SK-N-SH treated with all-trans-retinoic acid at 6 μM for 48 hours (cell line): ENCODE measurements around the gene TEX36.

Experiments used
- ATAC-seq: fragments of 200-7000 bp; cut with Tn5 transposase; 3 replicates; pipeline ENCODE4 v1.9.1; 2020; ENCODE audit warnings: mild to moderate bottlenecking, moderate library complexity
- ARNTL ChIP-seq: fragments of 450-650 bp; formaldehyde crosslinking; IDR thresholded peaks from 2 replicates; pipeline ENCODE4 v1.5.0; 2020; ENCODE audit warnings: low read depth, mild to moderate bottlenecking, moderate library complexity, borderline replicate concordance
- BACH2 ChIP-seq: fragments of 250-450 bp; sonication (Bioruptor Pico); IDR thresholded peaks from 2 replicates; pipeline ENCODE4 v1.9.0; 2021; ENCODE audit warnings: mild to moderate bottlenecking, borderline replicate concordance
- CREB5 ChIP-seq: fragments of 250-450 bp; sonication (Bioruptor Pico); IDR thresholded peaks from 2 replicates; pipeline ENCODE4 v1.5.1; 2020; ENCODE audit warnings: low read depth, mild to moderate bottlenecking, moderate library complexity
- CSDC2 ChIP-seq: fragments of 250-450 bp; sonication (Bioruptor Pico); IDR thresholded peaks from 2 replicates; pipeline ENCODE4 v1.5.0; 2020; ENCODE audit warnings: mild to moderate bottlenecking, moderate library complexity
- CSRNP3 ChIP-seq: fragments of 250-450 bp; sonication (Bioruptor Pico); IDR thresholded peaks from 2 replicates; pipeline ENCODE4 v1.5.1; 2021; ENCODE audit warnings: mild to moderate bottlenecking, moderate library complexity
- ESRRG ChIP-seq: fragments of 250-450 bp; sonication (Bioruptor Pico); IDR thresholded peaks from 2 replicates; pipeline ENCODE4 v1.6.1; 2021; ENCODE audit warnings: mild to moderate bottlenecking
- GLIS3 ChIP-seq: fragments of 250-450 bp; sonication (Bioruptor Pico); IDR thresholded peaks from 2 replicates; pipeline ENCODE4 v1.5.0; 2020; ENCODE audit warnings: mild to moderate bottlenecking, moderate library complexity
- ISL1 ChIP-seq: fragments of 250-450 bp; sonication (Bioruptor Pico); IDR thresholded peaks from 2 replicates; pipeline ENCODE4 v2.1.2; 2022; ENCODE audit warnings: mild to moderate bottlenecking, moderate library complexity
- OSR1 ChIP-seq: fragments of 250-450 bp; sonication (Bioruptor Pico); IDR thresholded peaks from 2 replicates; pipeline ENCODE4 v1.8.0; 2022; ENCODE audit warnings: moderate library complexity, mild to moderate bottlenecking, inconsistent platforms
- PATZ1 ChIP-seq: fragments of 250-450 bp; sonication (Bioruptor Pico); IDR thresholded peaks from 2 replicates; pipeline ENCODE4 v1.8.0; 2020; ENCODE audit warnings: mild to moderate bottlenecking, moderate library complexity, borderline replicate concordance
- POU6F1 ChIP-seq: fragments of 250-450 bp; sonication (Bioruptor Pico); IDR thresholded peaks from 2 replicates; pipeline ENCODE4 v1.8.0; 2021; ENCODE audit warnings: low read depth, mild to moderate bottlenecking, moderate library complexity, borderline replicate concordance
- PPARA ChIP-seq: fragments of 250-450 bp; sonication (Bioruptor Pico); IDR thresholded peaks from 2 replicates; pipeline ENCODE4 v1.5.0; 2020; ENCODE audit warnings: mild to moderate bottlenecking, borderline replicate concordance
- RARB ChIP-seq: fragments of 250-450 bp; sonication (Bioruptor Pico); IDR thresholded peaks from 2 replicates; pipeline ENCODE4 v1.8.0; 2021; ENCODE audit warnings: mild to moderate bottlenecking, moderate library complexity
- SNAI2 ChIP-seq: fragments of 250-450 bp; sonication (Bioruptor Pico); IDR thresholded peaks from 2 replicates; pipeline ENCODE4 v1.5.0; 2020; ENCODE audit warnings: mild to moderate bottlenecking, moderate library complexity
- TCF4 ChIP-seq: fragments of 250-450 bp; sonication (Bioruptor Pico); IDR thresholded peaks from 2 replicates; pipeline ENCODE4 v1.8.0; 2021; ENCODE audit warnings: mild to moderate bottlenecking, moderate library complexity, borderline replicate concordance
- TOX ChIP-seq: fragments of 250-450 bp; sonication (Bioruptor Pico); IDR thresholded peaks from 2 replicates; pipeline ENCODE4 v1.8.0; 2021; ENCODE audit warnings: mild to moderate bottlenecking, moderate library complexity, borderline replicate concordance
- TSHZ2 ChIP-seq: fragments of 250-450 bp; sonication (Bioruptor Pico); IDR thresholded peaks from 2 replicates; pipeline ENCODE4 v1.5.0; 2020; ENCODE audit warnings: mild to moderate bottlenecking, moderate library complexity
- ZC3H10 ChIP-seq: fragments of 250-450 bp; sonication (Bioruptor Pico); IDR thresholded peaks from 2 replicates; pipeline ENCODE4 v1.5.1; 2021; ENCODE audit warnings: mild to moderate bottlenecking, moderate library complexity
- ZFP3 ChIP-seq: fragments of 250-450 bp; sonication (Bioruptor Pico); IDR thresholded peaks from 2 replicates; pipeline ENCODE4 v1.5.0; 2020; ENCODE audit warnings: mild to moderate bottlenecking, moderate library complexity
- ZFP30 ChIP-seq: fragments of 450-650 bp; formaldehyde crosslinking; IDR thresholded peaks from 2 replicates; pipeline ENCODE4 v1.5.0; 2022; ENCODE audit warnings: mild to moderate bottlenecking, moderate library complexity
- ZNF565 ChIP-seq: fragments of 450-650 bp; formaldehyde crosslinking; conservative IDR thresholded peaks from 2 replicates; pipeline ENCODE4 v1.5.0; 2020; ENCODE audit warnings: low read depth, mild to moderate bottlenecking, moderate library complexity
- ZNF70 ChIP-seq: fragments of 450-650 bp; formaldehyde crosslinking; IDR thresholded peaks from 2 replicates; pipeline ENCODE4 v1.5.0; 2020; ENCODE audit warnings: mild to moderate bottlenecking, moderate library complexity
- ZNF8 ChIP-seq: fragments of 450-650 bp; formaldehyde crosslinking; IDR thresholded peaks from 2 replicates; pipeline ENCODE4 v1.5.0; 2020; ENCODE audit warnings: mild to moderate bottlenecking, moderate library complexity

Gene TEX36

GRCh38 chr10:125661431-125661940 is 21.5 kb downstream of the TEX36 start:
- ATAC-seq = no peak; the same call in 2 of the 3 replicates
- TF ChIP-seq SNAI2 (CRISPR knock-in tag) (no peak), ISL1 (no peak), CSDC2 (CRISPR knock-in tag) (no peak), GLIS3 (CRISPR knock-in tag) (no peak), RARB (CRISPR knock-in tag) (no peak), TSHZ2 (no peak), POU6F1 (CRISPR knock-in tag) (no peak), BACH2 (no peak), ZFP3 (CRISPR knock-in tag) (no peak), ARNTL (CRISPR knock-in tag) (no peak), PPARA (CRISPR knock-in tag) (no peak), TCF4 (CRISPR knock-in tag) (no peak), OSR1 (no peak)

- ATAC-seq = no peak
- TF ChIP-seq ISL1 (no peak), ZNF565 (CRISPR knock-in tag) (no peak), ZFP30 (CRISPR knock-in tag) (no peak), RARB (CRISPR knock-in tag) (no peak), BACH2 (no peak), OSR1 (no peak), TCF4 (CRISPR knock-in tag) (no peak), ZNF70 (no peak), GLIS3 (CRISPR knock-in tag) (no peak), TSHZ2 (no peak), ARNTL (CRISPR knock-in tag) (no peak), CSRNP3 (no peak), TOX (no peak), ZNF8 (no peak), SNAI2 (CRISPR knock-in tag) (no peak), PATZ1 (CRISPR knock-in tag) (no peak), ZFP3 (CRISPR knock-in tag) (no peak), ZC3H10 (no peak), CREB5 (CRISPR knock-in tag) (no peak), ESRRG (CRISPR knock-in tag) (no peak)
- TF ChIP-seq, all 23 proteins: peak for 0
Measured at GRCh38 chr10:125659071-125659470, 23.9 kb downstream of the TEX36 start.
